SJSA1 (cell line): Measurements from ENCODE around the gene TMEM225B. TPM values are rescaled to one million over a fixed set of nuclear protein-coding genes. Genes with fewer than 3 reads are reported as not detected.
"Not testable (repeated sequence)": the region's sequence is repeated elsewhere in the genome, so short reads cannot be mapped to it uniquely, and the experiment has no call there.

ENCODE experiments used
- DNase-seq, 2 experiments: peaks; one replicate each; pipeline ENCODE4 v3.0.0-alpha.2; 2015 to 2020; ENCODE audit warnings: low spot score in 2 of 2, low read depth in 1 of 2
- H3K27ac ChIP-seq: fragments of 250-450 bp; sonication (Bioruptor Pico); 2 replicates; pipeline ENCODE4 v1.5.1; 2020; ENCODE audit warnings: mild to moderate bottlenecking, moderate library complexity
- H3K27me3 ChIP-seq: fragments of 250-450 bp; sonication (Bioruptor Pico); replicated peaks from 2 replicates; pipeline ENCODE4 v1.5.1; 2020; ENCODE audit warnings: mild to moderate bottlenecking, moderate library complexity
- H3K36me3 ChIP-seq: fragments of 250-450 bp; sonication (Bioruptor Pico); 2 replicates; pipeline ENCODE4 v1.5.1; 2020; ENCODE audit warnings: mild to moderate bottlenecking
- H3K4me1 ChIP-seq: fragments of 250-450 bp; sonication (Bioruptor Pico); replicated peaks from 2 replicates; pipeline ENCODE4 v1.6.1; 2021; ENCODE audit warnings: mild to moderate bottlenecking
- H3K4me3 ChIP-seq: fragments of 250-450 bp; sonication (Bioruptor Pico); 2 replicates; pipeline ENCODE4 v1.5.1; 2020; ENCODE audit warnings: mild to moderate bottlenecking
- H3K9me3 ChIP-seq: fragments of 250-450 bp; sonication (Bioruptor Pico); replicated peaks from 2 replicates; pipeline ENCODE4 v1.5.1; 2020; ENCODE audit warnings: mild to moderate bottlenecking
- total RNA-seq: library from RNA; depleted of rRNA; stranded (reverse); fragments of >200 nt; shearing (Covaris generic); gene quantifications from 2 replicates; pipeline ENCODE4 v1.2.3, GENCODE V29; 2014

TMEM225B gene
- total RNA-seq, 1 experiment from 2014 or later = 1.1 TPM

- no peaks in the 10 kb centered on the region for H3K27me3 ChIP-seq
- H3K4me1 ChIP-seq = peaks cover 57% of the 10 kb centered on the region
- DNase-seq = no peak
- H3K36me3 ChIP-seq = peaks cover 79% of the 10 kb centered on the region
- H3K27ac ChIP-seq = peak overlapping the region; percentile 98
- no peak overlapping the region for H3K4me3 ChIP-seq
- no peaks in the 10 kb centered on the region for H3K9me3 ChIP-seq
Observed at GRCh38 chr7:99562114-99562784, 35.8 kb upstream of the TMEM225B start.

- peaks cover 82% of the 10 kb centered on the region for H3K36me3 ChIP-seq
- H3K27ac ChIP-seq = peak overlapping the region; percentile 98
Observed at GRCh38 chr7:99562832-99563231, 35.2 kb upstream of the TMEM225B start.

GRCh38 chr7:99563650-99564049 is 34.4 kb upstream of the TMEM225B start:
- peak overlapping the region; percentile 98 for H3K27ac ChIP-seq
- peaks cover 81% of the 10 kb centered on the region for H3K36me3 ChIP-seq
- DNase-seq = peak; percentile 91 to 97
- no peak overlapping the region for H3K4me3 ChIP-seq
- no peaks in the 10 kb centered on the region for H3K9me3 ChIP-seq
- peaks cover 54% of the 10 kb centered on the region for H3K4me1 ChIP-seq
- H3K27me3 ChIP-seq = no peaks in the 10 kb centered on the region

More at GRCh38 chr7:99562832-99563231, 35.2 kb upstream of the TMEM225B start:
- Histone ChIP-seq H3K4me3 (no peak overlapping the region), H3K27me3 (no peaks in the 10 kb centered on the region), H3K9me3 (no peaks in the 10 kb centered on the region), H3K4me1 (peaks cover 54% of the 10 kb centered on the region)
- peak; percentile 93 to 96 for DNase-seq

- H3K4me3 ChIP-seq, H3K27ac ChIP-seq, DNase-seq, H3K9me3 ChIP-seq, H3K27me3 ChIP-seq: not testable (repeated sequence)
- H3K36me3 ChIP-seq = peaks cover 97% of the 10 kb centered on the region
- H3K4me1 ChIP-seq = peaks cover 19% of the 10 kb centered on the region
Observed at GRCh38 chr7:99568770-99569169, 29.3 kb upstream of the TMEM225B start.

- H3K27me3 ChIP-seq = no peaks in the 10 kb centered on the region
- H3K4me3 ChIP-seq = no peak overlapping the region
- no peak overlapping the region for H3K27ac ChIP-seq
- no peak for DNase-seq
- H3K9me3 ChIP-seq = no peaks in the 10 kb centered on the region
- H3K36me3 ChIP-seq = peaks cover 94% of the 10 kb centered on the region
- peaks cover 16% of the 10 kb centered on the region for H3K4me1 ChIP-seq
Observed at GRCh38 chr7:99571768-99572167, 26.3 kb upstream of the TMEM225B start.

GRCh38 chr7:99573257-99573656 is 24.8 kb upstream of the TMEM225B start:
- Histone ChIP-seq H3K36me3 (peaks cover 83% of the 10 kb centered on the region), H3K27me3 (no peaks in the 10 kb centered on the region), H3K4me3 (no peak overlapping the region), H3K27ac (no peak overlapping the region), H3K4me1 (peaks cover 31% of the 10 kb centered on the region), H3K9me3 (no peaks in the 10 kb centered on the region)
- DNase-seq = no peak

- peaks cover 56% of the 10 kb centered on the region for H3K36me3 ChIP-seq
- peaks cover 56% of the 10 kb centered on the region for H3K4me1 ChIP-seq
- no peak overlapping the region for H3K4me3 ChIP-seq
- DNase-seq = no peak
- no peaks in the 10 kb centered on the region for H3K27me3 ChIP-seq
- H3K27ac ChIP-seq = no peak overlapping the region
- H3K9me3 ChIP-seq = no peaks in the 10 kb centered on the region
Observed at GRCh38 chr7:99576251-99576650, 21.8 kb upstream of the TMEM225B start.

- DNase-seq = no peak
- H3K36me3 ChIP-seq = peaks cover 26% of the 10 kb centered on the region
- H3K4me3 ChIP-seq = no peak overlapping the region; the same call in 1 of the 2 replicates
- no peaks in the 10 kb centered on the region for H3K27me3 ChIP-seq
- H3K9me3 ChIP-seq = no peaks in the 10 kb centered on the region
- peaks cover 56% of the 10 kb centered on the region for H3K4me1 ChIP-seq
- no peak overlapping the region for H3K27ac ChIP-seq
Observed at GRCh38 chr7:99579281-99579955, 18.6 kb upstream of the TMEM225B start.

GRCh38 chr7:99579956-99580777 is 17.9 kb upstream of the TMEM225B start:
- DNase-seq = peak; percentile 44 to 59
- H3K9me3 ChIP-seq = no peaks in the 10 kb centered on the region
- H3K4me1 ChIP-seq = peaks cover 53% of the 10 kb centered on the region
- peaks cover 18% of the 10 kb centered on the region for H3K36me3 ChIP-seq
- no peak overlapping the region for H3K27ac ChIP-seq
- H3K27me3 ChIP-seq = no peaks in the 10 kb centered on the region
- H3K4me3 ChIP-seq = peak overlapping the region; percentile 35

- not testable (repeated sequence) for H3K27me3 ChIP-seq, H3K27ac ChIP-seq, H3K9me3 ChIP-seq, DNase-seq
- peak overlapping the region; percentile 35; the same call in 1 of the 2 replicates for H3K4me3 ChIP-seq
- peaks cover 11% of the 10 kb centered on the region for H3K36me3 ChIP-seq
- H3K4me1 ChIP-seq = peaks cover 48% of the 10 kb centered on the region
Observed at GRCh38 chr7:99580778-99581332, 17.2 kb upstream of the TMEM225B start.

GRCh38 chr7:99588868-99589267 is 9.2 kb upstream of the TMEM225B start:
- Histone ChIP-seq H3K36me3 (no peaks in the 10 kb centered on the region), H3K27ac (no peak overlapping the region), H3K4me3 (no peak overlapping the region), H3K4me1 (no peaks in the 10 kb centered on the region), H3K27me3 (no peaks in the 10 kb centered on the region; the same call in 1 of the 2 replicates), H3K9me3 (no peaks in the 10 kb centered on the region)
- DNase-seq = no peak

GRCh38 chr7:99594948-99595745 is 2.9 kb upstream of the TMEM225B start:
- Histone ChIP-seq H3K27me3 (no peaks in the 10 kb centered on the region; the same call in 1 of the 2 replicates), H3K4me1 (no peaks in the 10 kb centered on the region), H3K4me3 (no peak overlapping the region), H3K27ac (no peak overlapping the region), H3K9me3 (no peaks in the 10 kb centered on the region), H3K36me3 (no peaks in the 10 kb centered on the region)
- no peak for DNase-seq

GRCh38 chr7:99596408-99596955 is 1.6 kb upstream of the TMEM225B start:
- Histone ChIP-seq H3K36me3 (no peaks in the 10 kb centered on the region), H3K27me3 (no peaks in the 10 kb centered on the region), H3K9me3 (no peaks in the 10 kb centered on the region), H3K4me1 (no peaks in the 10 kb centered on the region), H3K27ac (no peak overlapping the region), H3K4me3 (no peak overlapping the region)
- DNase-seq = no peak
